A549 (cell line): ENCODE measurements around the gene MMS19. TPM values are rescaled to one million over a fixed set of nuclear protein-coding genes. Genes with fewer than 3 reads are reported as not detected.
A peak's percentile ranks its signal among the peaks of the same experiment; 100 is the strongest.
"Not testable (repeated sequence)": the region's sequence is repeated elsewhere in the genome, so short reads cannot be mapped to it uniquely, and the experiment has no call there.

Experiments used
- ATAC-seq, 2 experiments: fragments of 200-7000 bp in 1 of 2; fragments of >200 bp in 1 of 2; cut with Nextera tagmentation in 1 of 2; cut with Tn5 transposase in 1 of 2; 3 replicates each; pipeline versions ENCODE4 v1.8.0 to v1.9.1; 2018 to 2020; ENCODE audit warnings: mild to moderate bottlenecking in 1 of 2, moderate library complexity in 1 of 2
- CTCF ChIA-PET: fragments of 300-600 bp; sonication (Branson Sonifier 250); formaldehyde crosslinking; extraction: SDS; loops from one replicate; lab custom pipeline; 2021; ENCODE audit warnings: antibody characterized with exemption, inconsistent platforms; lab: Yijun Ruan, JAX
- POLR2A ChIA-PET: fragments of 350-600 bp; formaldehyde crosslinking; extraction: SDS; loops from one replicate; lab custom pipeline; 2021; ENCODE audit warnings: antibody characterized with exemption, inconsistent platforms; lab: Yijun Ruan, JAX
- DNase-seq, 2 experiments: peaks; one replicate each; pipeline versions ENCODE4 v3.0.0 to v3.0.0-alpha.2; 2011 to 2016; ENCODE audit warnings: low read depth in 1 of 2, low spot score in 1 of 2
- FAIRE-seq: peaks from 2 replicates; lab custom pipeline; 2011; peaks lifted over from hg19 to GRCh38; lab: Jason Lieb, UNC
- H3K27ac ChIP-seq, 2 experiments: fragments of >200 bp; sonication (Bioruptor Twin); formaldehyde crosslinking; 3 replicates each; pipeline ENCODE4 v1.5.1; 2016 to 2017
- H3K4me1 ChIP-seq: fragments of >200 bp; sonication (Bioruptor Twin); formaldehyde crosslinking; 3 replicates; pipeline ENCODE4 v1.6.1; 2016
- H3K4me2 ChIP-seq: fragments of >200 bp; sonication (Bioruptor Twin); formaldehyde crosslinking; 3 replicates; pipeline ENCODE4 v1.6.1; 2016
- H3K4me3 ChIP-seq: fragments of >200 bp; sonication (Bioruptor Twin); formaldehyde crosslinking; 3 replicates; pipeline ENCODE4 v1.5.1; 2016
- H3K9me3 ChIP-seq: fragments of >200 bp; sonication (Bioruptor Twin); formaldehyde crosslinking; 3 replicates; pipeline ENCODE4 v1.6.1; 2016
- CHD2 ChIP-seq: fragments of 150-350 bp; IDR thresholded peaks from 2 replicates; pipeline ENCODE4 v1.6.1; 2014; ENCODE audit warnings: low read length; ENCODE audit not compliant: partially characterized antibody
- EHMT2 ChIP-seq: fragments of 200-600 bp; sonication (generic); IDR thresholded peaks from 2 replicates; pipeline ENCODE4 v1.6.1; 2016; ENCODE audit warnings: antibody characterized with exemption, low read depth, mild to moderate bottlenecking, moderate library complexity
- ESRRA ChIP-seq: fragments of 150-350 bp; IDR thresholded peaks from 2 replicates; pipeline ENCODE4 v1.6.1; 2014; ENCODE audit warnings: mild to moderate bottlenecking, low read length, borderline replicate concordance
- GATA3 ChIP-seq: IDR thresholded peaks from 2 replicates; pipeline ENCODE4 v1.6.1; 2012; ENCODE audit warnings: borderline replicate concordance
- HOXB13 ChIP-seq: fragments of 250-450 bp; sonication (Bioruptor Pico); IDR thresholded peaks from 2 replicates; pipeline ENCODE4 v1.5.0; 2020; ENCODE audit warnings: low read depth, mild to moderate bottlenecking, moderate library complexity
- HOXB5 ChIP-seq: fragments of 250-450 bp; sonication (Bioruptor Pico); IDR thresholded peaks from 2 replicates; pipeline ENCODE4 v1.5.0; 2020; ENCODE audit warnings: mild to moderate bottlenecking, moderate library complexity
- JUN ChIP-seq, 2 experiments: fragments of >200 bp; sonication (Bioruptor Twin); formaldehyde crosslinking; IDR thresholded peaks; 2 replicates in 1 of 2; 3 replicates in 1 of 2; pipeline ENCODE4 v1.6.1; 2016 to 2017
- KDM1A ChIP-seq: fragments of 200-600 bp; sonication (generic); IDR thresholded peaks from 2 replicates; pipeline ENCODE4 v1.6.1; 2016; ENCODE audit warnings: low read depth, mild to moderate bottlenecking
- MAZ ChIP-seq: fragments of 150-350 bp; IDR thresholded peaks from 2 replicates; pipeline ENCODE4 v1.6.1; 2014; ENCODE audit warnings: antibody characterized with exemption, low read depth, low read length, borderline replicate concordance
- NR3C1 ChIP-seq: fragments of >200 bp; sonication (Bioruptor Twin); formaldehyde crosslinking; IDR thresholded peaks from 3 replicates; pipeline ENCODE4 v1.6.1; 2017
- POLR2AphosphoS2 ChIP-seq: conservative IDR thresholded peaks from 2 replicates; pipeline ENCODE4 v1.6.1; 2012; ENCODE audit warnings: low read length, improper control_type of control experiment, inconsistent platforms
- RARB ChIP-seq: fragments of 250-450 bp; sonication (Bioruptor Pico); IDR thresholded peaks from 2 replicates; pipeline ENCODE4 v1.8.0; 2021; ENCODE audit warnings: mild to moderate bottlenecking, moderate library complexity
- TFCP2L1 ChIP-seq: fragments of 250-450 bp; sonication (Bioruptor Pico); IDR thresholded peaks from 2 replicates; pipeline ENCODE4 v1.5.0; 2021; ENCODE audit warnings: mild to moderate bottlenecking
- TP53 ChIP-seq: fragments of 250-450 bp; sonication (Bioruptor Pico); IDR thresholded peaks from 2 replicates; pipeline ENCODE4 v1.5.0; 2021; ENCODE audit warnings: mild to moderate bottlenecking, moderate library complexity
- ZNF302 ChIP-seq: fragments of 250-450 bp; sonication (Bioruptor Pico); IDR thresholded peaks from 2 replicates; pipeline ENCODE4 v1.9.0; 2021; ENCODE audit warnings: inconsistent platforms, mild to moderate bottlenecking, moderate library complexity
- ZSCAN20 ChIP-seq: fragments of 250-450 bp; sonication (Bioruptor Pico); IDR thresholded peaks from 2 replicates; pipeline ENCODE4 v1.8.0; 2022; ENCODE audit warnings: mild to moderate bottlenecking, moderate library complexity
- WGBS: methylation state at CpG from one replicate; pipeline ENCODE4 v1.1.6; 2017; ENCODE audit errors: missing lambda C conversion rate; 5-methylcytosine and 5-hydroxymethylcytosine counted together
- polyA plus RNA-seq, 4 experiments: library from polyadenylated mRNA; depleted of rRNA in 3 of 4; stranded (reverse); fragments of >200 nt; fragmentation: RNase III in 1 of 4; extraction: RNeasy Plus Mini Kit Qiagen cat#74134 plus additional on column Dnase treatment in 1 of 4; gene quantifications; 2 replicates in 3 of 4; 3 replicates in 1 of 4; pipeline ENCODE4 v1.2.3, GENCODE V29; 2011 to 2017
- TF ChIP-seq, protein P1 (sequence below): fragments of >200 bp; sonication (Bioruptor Twin); formaldehyde crosslinking; IDR thresholded peaks from 2 replicates; pipeline ENCODE4 v1.6.1; 2016
- TF ChIP-seq, protein P2 (sequence below): fragments of 250-450 bp; sonication (Bioruptor Pico); IDR thresholded peaks from 2 replicates; pipeline ENCODE4 v1.5.0; 2020; ENCODE audit warnings: low read depth, mild to moderate bottlenecking, moderate library complexity
- TF ChIP-seq, protein P3 (sequence below): fragments of >200 bp; sonication (Bioruptor Twin); formaldehyde crosslinking; IDR thresholded peaks from 3 replicates; pipeline ENCODE4 v1.5.1; 2016
- TF ChIP-seq, protein P4 (sequence below): fragments of 150-350 bp; IDR thresholded peaks from 2 replicates; pipeline ENCODE4 v1.6.1; 2014; ENCODE audit warnings: low read depth, mild to moderate bottlenecking, low read length
- TF ChIP-seq, protein P5 (sequence below): fragments of 250-450 bp; sonication (Bioruptor Pico); IDR thresholded peaks from 2 replicates; pipeline ENCODE4 v1.5.0; 2021; ENCODE audit warnings: mild to moderate bottlenecking, moderate library complexity, borderline replicate concordance

MMS19 gene
- polyA plus RNA-seq, 2 of the 4 experiments (the other 2 are of a cell fraction), result 60.6 to 65.6 TPM

DNA sequence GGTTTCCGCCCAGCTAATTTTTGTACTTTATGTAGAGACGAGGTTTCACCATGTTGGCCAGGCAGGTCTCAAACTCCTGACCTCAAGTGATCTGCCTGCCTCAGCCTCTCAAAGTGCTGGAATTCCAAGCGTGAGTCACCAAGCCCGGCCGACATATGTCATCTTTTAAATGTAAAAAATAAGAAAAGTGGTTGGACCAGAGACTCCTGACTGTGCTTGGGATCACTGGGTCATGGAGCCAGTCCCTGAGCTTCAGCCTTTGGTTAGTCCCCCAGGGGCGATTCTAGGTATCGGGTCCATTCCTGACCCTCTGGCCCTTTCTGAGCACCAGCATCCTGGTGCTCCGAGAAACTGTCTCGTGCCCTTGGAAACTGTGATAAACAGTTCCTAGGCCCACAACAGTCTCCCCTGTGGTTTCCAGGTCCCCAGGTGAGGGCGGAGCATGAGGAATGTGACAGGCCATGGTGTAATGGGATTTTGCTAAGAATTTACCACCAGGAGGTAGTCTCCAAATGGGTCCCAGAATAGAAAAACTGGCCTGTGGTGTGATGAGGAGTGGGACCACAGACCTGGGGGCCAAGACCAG, 33.3 kb upstream of the MMS19 start:
- Histone ChIP-seq H3K9me3 (no peaks in the 10 kb centered on the region), H3K27ac (0 out of 6 replicates have a peak overlapping the region, but pooled peaks of 1 of the 2 experiments have one; percentile 30), H3K4me3 (no peak overlapping the region), H3K4me2 (no peak overlapping the region), H3K4me1 (no peaks in the 10 kb centered on the region)
- no peak for TF ChIP-seq ZNF302 (CRISPR knock-in tag)
- TF ChIP-seq, protein P1, sequence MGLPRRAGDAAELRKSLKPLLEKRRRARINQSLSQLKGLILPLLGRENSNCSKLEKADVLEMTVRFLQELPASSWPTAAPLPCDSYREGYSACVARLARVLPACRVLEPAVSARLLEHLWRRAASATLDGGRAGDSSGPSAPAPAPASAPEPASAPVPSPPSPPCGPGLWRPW, result no peak
- TF ChIP-seq POLR2AphosphoS2, result no peak
- TF ChIP-seq MAZ, result no peak
- no peak for TF ChIP-seq EHMT2
- TF ChIP-seq ZSCAN20 (CRISPR knock-in tag), result no peak
- no peak for TF ChIP-seq KDM1A
- no peak for TF ChIP-seq JUN (IDR thresholded peaks at IDR 0.05)
- no peak for TF ChIP-seq RARB
- no peak for TF ChIP-seq HOXB13 (CRISPR knock-in tag)
- TF ChIP-seq, protein P2, sequence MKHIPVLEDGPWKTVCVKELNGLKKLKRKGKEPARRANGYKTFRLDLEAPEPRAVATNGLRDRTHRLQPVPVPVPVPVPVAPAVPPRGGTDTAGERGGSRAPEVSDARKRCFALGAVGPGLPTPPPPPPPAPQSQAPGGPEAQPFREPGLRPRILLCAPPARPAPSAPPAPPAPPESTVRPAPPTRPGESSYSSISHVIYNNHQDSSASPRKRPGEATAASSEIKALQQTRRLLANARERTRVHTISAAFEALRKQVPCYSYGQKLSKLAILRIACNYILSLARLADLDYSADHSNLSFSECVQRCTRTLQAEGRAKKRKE, result no peak
- no peak for TF ChIP-seq NR3C1
- no peak for TF ChIP-seq TFCP2L1 (CRISPR knock-in tag)
- no peak for TF ChIP-seq TP53
- TF ChIP-seq GATA3, result no peak
- no peak for TF ChIP-seq ESRRA
- TF ChIP-seq, protein P3, sequence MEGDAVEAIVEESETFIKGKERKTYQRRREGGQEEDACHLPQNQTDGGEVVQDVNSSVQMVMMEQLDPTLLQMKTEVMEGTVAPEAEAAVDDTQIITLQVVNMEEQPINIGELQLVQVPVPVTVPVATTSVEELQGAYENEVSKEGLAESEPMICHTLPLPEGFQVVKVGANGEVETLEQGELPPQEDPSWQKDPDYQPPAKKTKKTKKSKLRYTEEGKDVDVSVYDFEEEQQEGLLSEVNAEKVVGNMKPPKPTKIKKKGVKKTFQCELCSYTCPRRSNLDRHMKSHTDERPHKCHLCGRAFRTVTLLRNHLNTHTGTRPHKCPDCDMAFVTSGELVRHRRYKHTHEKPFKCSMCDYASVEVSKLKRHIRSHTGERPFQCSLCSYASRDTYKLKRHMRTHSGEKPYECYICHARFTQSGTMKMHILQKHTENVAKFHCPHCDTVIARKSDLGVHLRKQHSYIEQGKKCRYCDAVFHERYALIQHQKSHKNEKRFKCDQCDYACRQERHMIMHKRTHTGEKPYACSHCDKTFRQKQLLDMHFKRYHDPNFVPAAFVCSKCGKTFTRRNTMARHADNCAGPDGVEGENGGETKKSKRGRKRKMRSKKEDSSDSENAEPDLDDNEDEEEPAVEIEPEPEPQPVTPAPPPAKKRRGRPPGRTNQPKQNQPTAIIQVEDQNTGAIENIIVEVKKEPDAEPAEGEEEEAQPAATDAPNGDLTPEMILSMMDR, result no peak
- FAIRE-seq (no peak), ATAC-seq (no peak), DNase-seq (no peak)
- ChIA-PET POLR2A (no interaction called here), CTCF (interaction anchor here (1.0 to 1.9 kb wide), 3 partner anchors 8 to 32 kb away, joined by 3 to 5 read pairs (median 3); no protein-coding TSS in a partner anchor)
- WGBS, result 86% methylated on average over 10 of the region's 10 CpGs

DNA sequence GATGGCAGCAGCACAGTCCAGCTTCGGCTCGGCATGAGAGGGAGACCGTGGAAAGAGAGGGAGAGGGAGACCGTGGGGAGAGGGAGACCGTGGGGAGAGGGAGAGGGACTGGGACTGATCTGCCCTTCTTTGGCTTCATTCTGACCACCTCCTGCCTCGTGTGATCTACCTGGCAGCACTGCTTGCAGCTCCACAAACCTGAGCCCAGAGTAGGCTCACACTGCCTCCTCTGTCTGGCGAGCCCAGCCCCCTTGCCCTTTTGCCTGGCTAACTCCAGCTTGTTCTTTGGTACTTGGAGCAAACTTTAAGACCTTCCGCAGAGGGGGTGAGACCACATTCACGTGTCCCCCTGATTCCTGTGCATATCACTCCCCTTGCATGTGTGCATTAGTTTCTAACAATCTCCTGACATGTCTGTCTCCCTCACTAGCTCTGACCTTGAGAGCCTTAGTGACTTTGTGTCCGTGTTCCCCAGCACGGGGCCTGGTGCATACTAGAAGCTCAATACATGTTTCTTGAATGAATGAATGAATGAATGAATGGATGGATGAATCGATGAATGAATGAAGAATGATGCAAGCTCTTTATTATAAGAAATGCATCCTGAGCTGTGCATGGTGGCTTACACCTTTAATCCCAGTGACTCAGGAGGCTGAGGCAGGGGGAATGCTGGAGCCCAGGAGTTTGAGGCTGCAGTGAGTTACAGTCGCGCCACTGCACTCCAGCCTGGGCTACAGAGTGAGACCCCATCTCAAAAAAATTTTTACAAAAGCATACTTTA, 31.7 kb upstream of the MMS19 start:
- TF ChIP-seq CHD2 (no peak), TFCP2L1 (CRISPR knock-in tag) (no peak), GATA3 (no peak), HOXB5 (CRISPR knock-in tag) (no peak)
- TF ChIP-seq, protein P4, sequence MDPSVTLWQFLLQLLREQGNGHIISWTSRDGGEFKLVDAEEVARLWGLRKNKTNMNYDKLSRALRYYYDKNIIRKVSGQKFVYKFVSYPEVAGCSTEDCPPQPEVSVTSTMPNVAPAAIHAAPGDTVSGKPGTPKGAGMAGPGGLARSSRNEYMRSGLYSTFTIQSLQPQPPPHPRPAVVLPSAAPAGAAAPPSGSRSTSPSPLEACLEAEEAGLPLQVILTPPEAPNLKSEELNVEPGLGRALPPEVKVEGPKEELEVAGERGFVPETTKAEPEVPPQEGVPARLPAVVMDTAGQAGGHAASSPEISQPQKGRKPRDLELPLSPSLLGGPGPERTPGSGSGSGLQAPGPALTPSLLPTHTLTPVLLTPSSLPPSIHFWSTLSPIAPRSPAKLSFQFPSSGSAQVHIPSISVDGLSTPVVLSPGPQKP, result no peak
- TF ChIP-seq, protein P5, sequence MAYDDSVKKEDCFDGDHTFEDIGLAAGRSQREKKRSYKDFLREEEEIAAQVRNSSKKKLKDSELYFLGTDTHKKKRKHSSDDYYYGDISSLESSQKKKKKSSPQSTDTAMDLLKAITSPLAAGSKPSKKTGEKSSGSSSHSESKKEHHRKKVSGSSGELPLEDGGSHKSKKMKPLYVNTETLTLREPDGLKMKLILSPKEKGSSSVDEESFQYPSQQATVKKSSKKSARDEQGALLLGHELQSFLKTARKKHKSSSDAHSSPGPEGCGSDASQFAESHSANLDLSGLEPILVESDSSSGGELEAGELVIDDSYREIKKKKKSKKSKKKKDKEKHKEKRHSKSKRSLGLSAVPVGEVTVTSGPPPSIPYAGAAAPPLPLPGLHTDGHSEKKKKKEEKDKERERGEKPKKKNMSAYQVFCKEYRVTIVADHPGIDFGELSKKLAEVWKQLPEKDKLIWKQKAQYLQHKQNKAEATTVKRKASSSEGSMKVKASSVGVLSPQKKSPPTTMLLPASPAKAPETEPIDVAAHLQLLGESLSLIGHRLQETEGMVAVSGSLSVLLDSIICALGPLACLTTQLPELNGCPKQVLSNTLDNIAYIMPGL (CRISPR knock-in tag), result no peak
- 59% methylated on average over 14 of the region's 14 CpGs for WGBS

DNA sequence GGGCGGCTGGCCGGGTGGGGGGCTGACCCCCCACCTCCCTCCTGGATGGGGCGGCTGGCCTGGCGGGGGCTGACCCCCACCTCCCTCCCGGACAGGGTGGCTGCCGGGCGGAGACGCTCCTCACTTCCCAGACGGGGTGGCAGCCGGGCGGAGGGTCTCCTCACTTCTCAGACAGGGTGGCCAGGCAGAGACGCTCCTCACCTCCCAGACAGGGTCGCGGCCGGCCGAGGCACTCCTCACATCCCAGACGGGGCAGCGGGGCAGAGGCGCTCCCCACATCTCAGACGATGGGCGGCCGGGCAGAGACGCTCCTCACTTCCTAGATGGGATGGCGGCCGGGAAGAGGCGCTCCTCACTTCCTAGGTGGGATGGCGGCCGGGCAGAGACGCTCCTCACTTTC, 30.7 kb upstream of the MMS19 start:
- H3K4me1 ChIP-seq, CTCF ChIA-PET, FAIRE-seq, H3K4me2 ChIP-seq, H3K4me3 ChIP-seq, H3K9me3 ChIP-seq, DNase-seq, POLR2A ChIA-PET, ATAC-seq, H3K27ac ChIP-seq: not testable (repeated sequence)
- WGBS, result no CpG with 5 or more reads among the region's 29 CpGs

More for the DNA sequence above, 31.7 kb upstream of the MMS19 start:
- H3K4me1 ChIP-seq, result 0 out of 3 replicates have a peak, but pooled peaks cover 3% of the 10 kb centered on the region
- ATAC-seq (peak; percentile 41 to 72; a peak in 4 of 6 replicates), FAIRE-seq (no peak), DNase-seq (no peak)
- no peak overlapping the region for H3K4me2 ChIP-seq
- ChIA-PET CTCF (interaction anchor here (0.6 to 1.9 kb wide), 8 partner anchors 9 to 228 kb away, joined by 3 to 8 read pairs (median 4); no protein-coding TSS in a partner anchor), POLR2A (interaction anchor here (0.6 kb wide), 1 partner anchor 23 kb away, joined by 3 read pairs; no protein-coding TSS in a partner anchor)
- H3K4me3 ChIP-seq, result no peak overlapping the region
- H3K9me3 ChIP-seq, result no peaks in the 10 kb centered on the region
- no peak overlapping the region for H3K27ac ChIP-seq
